Fibroblast of villous mesenchyme (primary cell): ENCODE results near the gene SAP30L. TPM values are rescaled to one million over a fixed set of nuclear protein-coding genes. Genes with fewer than 3 reads are reported as not detected.

ENCODE experiments used
- DNase-seq: peaks from one replicate; pipeline ENCODE4 v3.0.0-alpha.2; 2010; ENCODE audit warnings: low read depth
- H3K4me3 ChIP-seq: 2 replicates; pipeline ENCODE4 v1.5.1; 2011; ENCODE audit warnings: low read depth, mild to moderate bottlenecking, low read length
- CTCF ChIP-seq: IDR thresholded peaks from 2 replicates; pipeline ENCODE4 v1.5.1; 2012; ENCODE audit warnings: low read depth, mild to moderate bottlenecking, low read length; ENCODE audit not compliant: insufficient read depth
- total RNA-seq: library from RNA; depleted of rRNA; stranded (reverse); fragments of >200 nt; gene quantifications from 2 replicates; pipeline ENCODE4 v1.2.3, GENCODE V29; 2012

Gene SAP30L
- total RNA-seq, 1 donor, result 20.7 TPM

DNA sequence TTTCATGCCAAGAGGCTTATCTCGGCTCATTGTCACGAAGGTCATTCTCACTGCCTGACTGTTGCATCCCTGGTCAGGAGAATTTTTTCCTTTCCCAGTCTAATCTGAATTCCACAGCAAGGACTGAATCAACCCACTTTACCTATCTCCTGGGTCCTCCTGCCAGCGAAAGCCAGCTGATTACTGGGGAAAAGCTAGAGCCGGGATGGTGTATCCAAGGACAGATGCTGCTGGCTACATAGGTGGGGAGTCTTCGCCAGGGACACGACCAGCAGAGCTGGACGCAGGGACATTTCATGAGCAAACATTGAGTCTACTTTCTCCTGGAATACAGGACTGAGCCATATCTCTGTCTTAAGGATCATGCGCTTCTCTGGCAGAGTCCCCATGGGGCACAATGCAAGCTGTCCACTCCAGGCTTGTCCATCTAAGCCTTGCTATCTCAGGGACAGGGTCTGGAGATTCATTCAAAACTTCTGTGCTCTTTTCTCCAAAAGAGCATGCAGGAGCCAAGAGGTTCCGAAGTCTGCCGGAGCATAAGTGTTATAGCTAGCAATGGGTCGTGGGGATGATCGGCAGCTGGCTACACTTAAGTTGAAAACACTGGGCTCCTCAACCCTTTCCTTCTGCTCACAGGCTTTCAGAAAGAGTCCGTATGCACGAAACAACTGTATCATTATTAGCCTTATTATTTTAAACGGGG is 38.7 kb downstream of the SAP30L start:
- DNase-seq, result no peak

GRCh38 chr5:154485096-154485491 is 39.3 kb downstream of the SAP30L start:
- H3K4me3 ChIP-seq, result no peak overlapping the region
- no peak for DNase-seq
- TF ChIP-seq CTCF, result no peak

More for the DNA sequence above, 38.7 kb downstream of the SAP30L start:
- no peak overlapping the region for H3K4me3 ChIP-seq
- no peak for TF ChIP-seq CTCF

GRCh38 chr5:154485850-154486426 is 40.1 kb downstream of the SAP30L start:
- no peak for TF ChIP-seq CTCF
- DNase-seq, result no peak
- H3K4me3 ChIP-seq, result no peak overlapping the region

DNA sequence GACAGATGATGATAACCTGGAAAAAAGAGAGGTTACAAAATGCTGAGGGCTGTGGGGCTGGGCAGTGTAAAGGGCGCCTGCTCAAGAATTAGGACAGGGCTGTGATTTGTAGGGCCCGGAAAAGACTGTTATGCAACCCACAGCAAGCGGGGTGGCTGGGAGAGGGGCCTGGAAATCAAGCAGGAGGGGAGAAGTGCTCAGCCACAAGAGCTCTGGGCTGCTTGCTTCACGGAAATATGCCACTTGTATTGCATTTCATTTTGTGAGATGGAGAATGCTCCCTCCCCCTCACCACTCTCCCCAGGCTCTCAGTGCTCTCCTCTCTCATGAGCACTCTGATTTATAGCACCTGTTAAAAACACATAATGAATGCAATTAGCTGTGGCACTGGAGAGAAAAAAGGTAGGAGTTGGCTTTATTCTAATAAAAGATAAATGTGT is 40.6 kb downstream of the SAP30L start:
- no peak for TF ChIP-seq CTCF
- H3K4me3 ChIP-seq, result no peak overlapping the region
- no peak for DNase-seq

GRCh38 chr5:154487541-154487940 is 41.7 kb downstream of the SAP30L start:
- no peak for TF ChIP-seq CTCF
- no peak for DNase-seq
- H3K4me3 ChIP-seq, result no peak overlapping the region

GRCh38 chr5:154491941-154492340 is 46.1 kb downstream of the SAP30L start:
- TF ChIP-seq CTCF, result no peak
- DNase-seq, result no peak
- no peak overlapping the region for H3K4me3 ChIP-seq
